ENCODE results near the gene NAGK. TPM values are rescaled to one million over a fixed set of nuclear protein-coding genes. Genes with fewer than 3 reads are reported as not detected.
A peak's percentile ranks its signal among the peaks of the same experiment; 100 is the strongest.

The NAGK gene
- polyA plus RNA-seq, 3 donors = 546 to 789 (median 690) TPM

DNA sequence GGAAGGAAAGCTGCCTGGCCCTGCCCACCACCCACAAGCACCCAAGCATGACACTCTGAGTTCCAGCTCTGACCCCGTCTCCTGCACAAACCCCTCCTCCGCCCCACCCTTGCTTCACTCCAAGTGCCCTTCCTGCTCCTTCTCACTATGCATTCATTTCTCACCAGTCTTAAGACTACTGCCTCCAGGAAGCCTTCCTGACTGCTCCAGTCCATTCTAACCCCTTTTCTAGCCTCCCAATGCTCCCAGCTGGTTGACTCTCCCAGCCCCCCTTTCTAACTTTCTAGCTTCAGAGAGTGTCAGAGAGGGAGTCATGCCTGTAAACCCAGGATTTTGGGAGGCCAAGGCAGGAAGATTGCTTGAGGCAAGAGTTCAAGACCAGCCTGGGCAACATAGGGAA, 8.2 kb upstream of the NAGK start:
- peak overlapping the region in 1 of 7 donors; percentile 37 for H3K27ac Mint-ChIP-seq
- H4K20me1 ChIP-seq (ENCODE audit: insufficient read depth, low read length) = no peaks in the 10 kb centered on the region
- WGBS (ENCODE audit: insufficient coverage) = 87% methylated on average over 2 of the region's 2 CpGs

DNA sequence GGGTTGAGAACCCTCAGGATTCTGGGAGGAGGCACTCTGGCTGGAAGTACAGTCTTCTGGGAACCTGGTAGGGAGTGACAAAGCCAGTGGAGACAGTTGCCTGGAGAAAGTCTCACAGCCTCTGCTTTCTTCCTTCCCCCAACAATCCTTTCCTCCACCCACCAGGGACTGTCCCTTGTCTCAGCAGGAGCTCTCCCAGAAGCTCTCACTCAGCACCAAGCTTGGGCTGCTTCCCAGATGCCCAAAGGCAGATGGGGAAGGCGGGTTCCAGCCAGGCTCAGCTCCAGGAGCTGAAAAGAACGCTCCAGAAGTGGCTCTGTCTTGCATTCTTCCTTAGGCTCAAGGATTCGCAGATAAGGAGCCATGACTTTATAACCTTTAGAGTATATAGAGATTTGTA, 7.6 kb upstream of the NAGK start:
- no peak overlapping the region for H3K9ac ChIP-seq (ENCODE audit: insufficient read depth, low read length, poor library complexity, severe bottlenecking)
- Mint-ChIP-seq H3K4me3 (no peak overlapping the region), H3K9me3 (peaks cover 0 to 2% (median 0%) of the 10 kb centered on the region in 7 donors), H3K27me3 (ENCODE audit: low read depth in 3 of 3) (peaks cover 0 to 1% (median 0%) of the 10 kb centered on the region in 3 donors), H3K27ac (peak overlapping the region in 3 of 7 donors; percentile 26 to 63 (median 33)), H3K4me1 (peaks cover 50% of the 10 kb centered on the region), H3K36me3 (peaks cover 0 to 17% of the 10 kb centered on the region in 2 donors)
- intact Hi-C loops (cut with micrococcal nuclease) = loop anchor here in 1 of 2 donors (5.0 kb wide), 1 partner anchor 34 kb away; no protein-coding TSS in a partner anchor
- no peak overlapping the region for H3K4me2 ChIP-seq (replicated peaks; ENCODE audit: extremely low read depth, low read length, poor library complexity, severe bottlenecking)
- peaks cover 41% of the 10 kb centered on the region for H3K79me2 ChIP-seq (ENCODE audit: insufficient read depth, low read length)
- H2AFZ ChIP-seq (ENCODE audit: insufficient read depth, low read depth, low read length, poor library complexity, severe bottlenecking) = no peak overlapping the region
- H3K36me3 ChIP-seq (replicated peaks in 1 of 2; ENCODE audit: control insufficient read depth in 1 of 2, insufficient read depth in 2 of 2, low read length in 2 of 2) = no peaks in the 10 kb centered on the region
- no peak for DNase-seq
- H3K4me1 ChIP-seq (ENCODE audit: control insufficient read depth in 1 of 2, insufficient read depth in 2 of 2, low read length in 2 of 2) = peaks cover 35 to 46% of the 10 kb centered on the region in 2 donors
- no peaks in the 10 kb centered on the region for H3K9me3 ChIP-seq (replicated peaks in 1 of 2; ENCODE audit: control insufficient read depth in 1 of 2, insufficient read depth in 1 of 2, low read length in 2 of 2)
- no peak overlapping the region for H3K4me3 ChIP-seq (replicated peaks in 1 of 3; ENCODE audit: low read depth in 2 of 3, low read length in 3 of 3)
- H3K27ac ChIP-seq (ENCODE audit: low read depth in 1 of 2, low read length in 2 of 2) = no peak overlapping the region
- 100% methylated on average over 1 of the region's 3 CpGs for WGBS (ENCODE audit: insufficient coverage)
- no peaks in the 10 kb centered on the region for H3K27me3 ChIP-seq (ENCODE audit: control insufficient read depth in 2 of 2, insufficient read depth in 2 of 2, low read length in 2 of 2)
- TF ChIP-seq, protein P1, sequence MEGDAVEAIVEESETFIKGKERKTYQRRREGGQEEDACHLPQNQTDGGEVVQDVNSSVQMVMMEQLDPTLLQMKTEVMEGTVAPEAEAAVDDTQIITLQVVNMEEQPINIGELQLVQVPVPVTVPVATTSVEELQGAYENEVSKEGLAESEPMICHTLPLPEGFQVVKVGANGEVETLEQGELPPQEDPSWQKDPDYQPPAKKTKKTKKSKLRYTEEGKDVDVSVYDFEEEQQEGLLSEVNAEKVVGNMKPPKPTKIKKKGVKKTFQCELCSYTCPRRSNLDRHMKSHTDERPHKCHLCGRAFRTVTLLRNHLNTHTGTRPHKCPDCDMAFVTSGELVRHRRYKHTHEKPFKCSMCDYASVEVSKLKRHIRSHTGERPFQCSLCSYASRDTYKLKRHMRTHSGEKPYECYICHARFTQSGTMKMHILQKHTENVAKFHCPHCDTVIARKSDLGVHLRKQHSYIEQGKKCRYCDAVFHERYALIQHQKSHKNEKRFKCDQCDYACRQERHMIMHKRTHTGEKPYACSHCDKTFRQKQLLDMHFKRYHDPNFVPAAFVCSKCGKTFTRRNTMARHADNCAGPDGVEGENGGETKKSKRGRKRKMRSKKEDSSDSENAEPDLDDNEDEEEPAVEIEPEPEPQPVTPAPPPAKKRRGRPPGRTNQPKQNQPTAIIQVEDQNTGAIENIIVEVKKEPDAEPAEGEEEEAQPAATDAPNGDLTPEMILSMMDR (IDR thresholded peaks at IDR 0.05) = no peak
- no peaks in the 10 kb centered on the region for H4K20me1 ChIP-seq (ENCODE audit: insufficient read depth, low read length)

More for the DNA sequence above, 8.2 kb upstream of the NAGK start:
- H3K79me2 ChIP-seq (ENCODE audit: insufficient read depth, low read length) = peaks cover 41% of the 10 kb centered on the region
- no peaks in the 10 kb centered on the region for H3K27me3 ChIP-seq (ENCODE audit: control insufficient read depth in 2 of 2, insufficient read depth in 2 of 2, low read length in 2 of 2)
- no peak overlapping the region for H3K9ac ChIP-seq (ENCODE audit: insufficient read depth, low read length, poor library complexity, severe bottlenecking)
- Mint-ChIP-seq H3K27me3 (ENCODE audit: low read depth in 3 of 3) (peaks cover 0 to 1% (median 0%) of the 10 kb centered on the region in 3 donors), H3K4me1 (peaks cover 44% of the 10 kb centered on the region), H3K4me3 (no peak overlapping the region), H3K9me3 (peaks cover 0 to 6% (median 0%) of the 10 kb centered on the region in 7 donors), H3K36me3 (peaks cover 0 to 17% of the 10 kb centered on the region in 2 donors)
- no peak overlapping the region for H2AFZ ChIP-seq (ENCODE audit: insufficient read depth, low read depth, low read length, poor library complexity, severe bottlenecking)
- H3K9me3 ChIP-seq (replicated peaks in 1 of 2; ENCODE audit: control insufficient read depth in 1 of 2, insufficient read depth in 1 of 2, low read length in 2 of 2) = no peaks in the 10 kb centered on the region
- TF ChIP-seq, protein P1 (IDR thresholded peaks at IDR 0.05) = no peak
- H3K27ac ChIP-seq (ENCODE audit: low read depth in 1 of 2, low read length in 2 of 2) = no peak overlapping the region
- no peak overlapping the region for H3K4me2 ChIP-seq (replicated peaks; ENCODE audit: extremely low read depth, low read length, poor library complexity, severe bottlenecking)
- no peak for DNase-seq
- H3K36me3 ChIP-seq (replicated peaks in 1 of 2; ENCODE audit: control insufficient read depth in 1 of 2, insufficient read depth in 2 of 2, low read length in 2 of 2) = no peaks in the 10 kb centered on the region
- no peak overlapping the region for H3K4me3 ChIP-seq (replicated peaks in 1 of 3; ENCODE audit: low read depth in 2 of 3, low read length in 3 of 3)
- H3K4me1 ChIP-seq (ENCODE audit: control insufficient read depth in 1 of 2, insufficient read depth in 2 of 2, low read length in 2 of 2) = peaks cover 30 to 39% of the 10 kb centered on the region in 2 donors
- intact Hi-C loops (cut with micrococcal nuclease) = loop anchor here in 1 of 2 donors (5.0 kb wide), 1 partner anchor 33 kb away; no protein-coding TSS in a partner anchor
